HG03066 (cell line): Measurements from ENCODE around the gene DESI1.
"Not testable (repeated sequence)": the region's sequence is repeated elsewhere in the genome, so short reads cannot be mapped to it uniquely, and the experiment has no call there.

ENCODE experiments used
- ATAC-seq: cut with Tn5 transposase; IDR thresholded peaks from one replicate; pipeline ENCODE4 v1.9.1; 2021; ENCODE audit warnings: low read depth; ENCODE audit not compliant: unreplicated experiment

DESI1 gene

DNA sequence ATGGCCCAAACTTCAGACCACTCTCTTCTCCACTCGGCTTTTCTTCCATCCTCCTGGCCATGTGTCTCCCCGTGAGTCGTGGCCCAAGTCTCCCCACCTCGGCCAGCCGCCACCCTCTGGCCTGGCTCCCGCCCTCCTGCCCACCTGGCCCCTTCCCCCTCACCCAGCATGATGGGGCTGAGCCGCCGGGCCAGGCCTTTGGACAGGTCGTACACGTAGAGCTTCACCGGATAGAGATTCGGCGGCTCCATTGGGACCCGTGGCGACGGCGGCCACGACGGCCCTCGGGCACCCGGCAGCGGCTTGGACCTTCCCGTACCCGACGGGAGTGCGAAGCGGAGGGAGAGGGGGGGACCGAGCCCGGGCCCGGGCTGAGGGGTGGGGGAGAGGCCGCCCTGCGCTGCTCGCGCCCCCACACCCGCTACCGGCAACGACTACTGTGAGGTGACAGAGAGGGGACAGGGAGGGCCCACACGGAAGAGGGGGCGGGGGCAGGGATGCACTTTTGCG lies at the start of gene DESI1:
Gene DESI1, minus strand, starts transcription at position 455 of the 510 bp plus-strand sequence. Its CDS starts 204 bp downstream, at position 251.
- ATAC-seq: peak; percentile 17

DNA sequence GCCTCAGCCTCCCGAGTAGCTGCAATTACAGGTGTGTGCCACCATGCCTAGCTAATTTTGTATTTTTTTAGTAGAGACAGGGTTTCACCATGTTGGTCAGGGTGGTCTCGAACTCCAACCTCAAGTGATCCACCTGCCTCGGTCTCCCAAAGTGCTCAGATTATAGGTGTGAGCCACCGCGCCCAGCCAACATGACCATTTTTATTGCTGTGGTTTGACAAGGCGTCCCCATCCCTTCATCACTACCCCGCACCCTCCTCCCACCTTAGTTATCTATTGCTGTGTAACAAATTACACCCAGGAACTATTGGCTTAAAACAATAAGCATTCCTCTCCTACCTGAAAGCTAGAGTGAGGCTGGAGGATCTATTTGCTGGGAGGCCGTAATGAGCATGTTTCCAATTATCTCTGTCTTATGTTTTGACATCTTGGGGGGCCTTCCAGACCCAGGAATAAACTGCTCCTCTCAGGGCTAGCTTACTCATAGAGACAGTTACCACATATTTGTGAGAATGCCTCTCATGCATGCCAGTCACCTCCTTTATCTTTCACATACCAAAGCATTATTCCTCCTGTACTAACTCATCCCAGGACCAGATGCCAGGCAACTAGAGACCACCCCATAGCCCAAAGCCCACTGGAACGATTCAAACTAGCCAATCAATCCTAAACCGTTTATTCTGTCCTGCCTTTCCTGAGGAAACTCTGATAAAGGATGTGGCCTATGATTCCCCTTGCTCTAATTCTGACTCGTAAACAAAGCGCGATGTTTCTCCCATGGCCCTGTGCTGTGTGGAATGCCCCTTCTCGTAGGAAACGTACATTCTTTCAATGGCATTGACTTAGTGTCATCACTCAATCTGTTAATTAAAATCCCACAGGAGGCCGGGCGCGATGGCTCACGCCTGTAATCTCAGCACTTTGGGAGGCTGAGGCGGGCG lies 48.4 kb upstream of the DESI1 start:
- no peak for ATAC-seq

DNA sequence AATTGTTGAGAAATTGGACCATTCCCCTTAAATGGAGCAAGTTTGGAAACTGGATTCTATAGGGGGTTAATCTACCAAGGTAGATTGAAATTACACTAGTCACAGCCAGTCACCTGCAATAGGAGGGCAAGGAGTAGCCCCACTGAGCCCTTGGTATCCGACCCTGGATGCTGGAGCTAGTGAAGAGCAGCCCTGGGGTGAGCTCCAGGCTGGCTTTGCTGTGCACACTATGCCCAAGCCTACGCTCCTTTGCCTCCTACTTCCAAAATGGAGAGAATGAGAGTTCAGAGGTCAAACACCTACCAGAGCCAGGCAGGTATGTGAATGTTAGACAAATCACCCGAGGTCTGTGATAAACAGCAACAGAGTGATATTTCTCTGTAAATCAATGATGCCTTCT lies 44.1 kb upstream of the DESI1 start:
- no peak for ATAC-seq

DNA sequence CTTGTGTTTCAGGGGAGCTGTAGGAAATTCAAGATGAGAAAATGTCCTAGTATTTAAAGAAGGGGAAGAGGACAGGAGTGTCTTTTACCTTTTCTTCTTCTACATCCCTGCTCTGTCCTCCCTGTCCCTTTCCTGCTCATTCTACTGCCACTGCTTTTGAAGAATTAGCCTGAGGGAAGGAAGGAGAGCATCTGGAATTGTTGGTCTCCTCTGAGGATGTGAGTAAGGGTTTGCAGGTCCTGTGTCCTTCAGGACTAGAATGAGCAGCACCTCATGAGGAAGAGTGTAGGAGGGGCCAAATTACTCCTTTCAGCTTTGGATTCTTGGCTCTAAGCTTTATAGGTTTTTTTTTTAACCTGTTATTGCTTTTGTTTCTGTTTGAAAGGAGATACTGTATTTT lies 43.6 kb upstream of the DESI1 start:
- no peak for ATAC-seq

DNA sequence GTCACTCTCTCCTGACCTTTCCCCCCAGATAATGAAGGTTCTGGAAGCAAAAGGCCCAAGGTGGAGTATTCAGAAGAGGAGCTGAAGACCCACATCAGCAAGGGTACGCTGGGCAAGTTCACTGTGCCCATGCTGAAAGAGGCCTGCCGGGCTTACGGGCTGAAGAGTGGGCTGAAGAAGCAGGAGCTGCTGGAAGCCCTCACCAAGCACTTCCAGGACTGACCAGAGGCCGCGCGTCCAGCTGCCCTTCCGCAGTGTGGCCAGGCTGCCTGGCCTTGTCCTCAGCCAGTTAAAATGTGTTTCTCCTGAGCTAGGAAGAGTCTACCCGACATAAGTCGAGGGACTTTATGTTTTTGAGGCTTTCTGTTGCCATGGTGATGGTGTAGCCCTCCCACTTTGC lies 42.8 kb upstream of the DESI1 start:
- ATAC-seq: not testable (repeated sequence)

DNA sequence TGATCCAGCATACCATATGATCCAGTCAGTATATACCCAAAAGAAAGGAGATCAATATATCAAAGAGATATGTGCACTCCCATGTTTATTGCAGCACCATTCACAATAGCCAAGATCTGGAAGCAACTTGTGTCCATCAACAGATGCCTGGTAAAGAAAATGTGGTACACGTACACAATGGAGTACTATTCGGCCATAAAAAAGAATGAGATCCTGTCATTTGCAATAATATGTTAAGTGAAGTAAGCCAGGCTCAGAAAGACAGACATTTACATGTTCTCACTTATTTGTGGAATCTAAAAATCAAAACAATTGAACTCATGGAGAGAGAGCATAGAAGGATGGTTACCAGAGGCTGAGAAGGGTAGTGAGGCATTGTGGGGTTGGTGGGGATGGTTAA lies 40.9 kb upstream of the DESI1 start:
- ATAC-seq: no peak

DNA sequence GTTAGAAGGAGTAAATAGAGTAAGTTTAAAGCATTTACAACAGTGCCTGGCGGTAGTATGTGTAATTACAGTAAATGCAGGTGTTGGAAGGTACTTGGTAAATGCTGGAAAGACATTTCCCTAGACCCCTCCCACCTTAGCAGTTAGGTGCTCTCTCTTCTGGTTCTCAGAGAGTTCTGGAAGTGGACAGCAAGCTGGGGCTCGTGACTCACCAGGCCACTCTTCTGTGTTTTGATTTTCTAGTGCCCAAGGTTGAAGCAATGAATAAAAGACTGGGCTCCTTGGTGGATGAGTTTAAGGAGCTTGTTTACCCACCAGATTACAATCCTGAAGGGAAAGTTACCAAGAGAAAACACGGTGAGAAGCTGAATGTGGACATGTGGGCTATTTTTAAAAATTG lies 40.2 kb upstream of the DESI1 start:
- ATAC-seq: no peak

DNA sequence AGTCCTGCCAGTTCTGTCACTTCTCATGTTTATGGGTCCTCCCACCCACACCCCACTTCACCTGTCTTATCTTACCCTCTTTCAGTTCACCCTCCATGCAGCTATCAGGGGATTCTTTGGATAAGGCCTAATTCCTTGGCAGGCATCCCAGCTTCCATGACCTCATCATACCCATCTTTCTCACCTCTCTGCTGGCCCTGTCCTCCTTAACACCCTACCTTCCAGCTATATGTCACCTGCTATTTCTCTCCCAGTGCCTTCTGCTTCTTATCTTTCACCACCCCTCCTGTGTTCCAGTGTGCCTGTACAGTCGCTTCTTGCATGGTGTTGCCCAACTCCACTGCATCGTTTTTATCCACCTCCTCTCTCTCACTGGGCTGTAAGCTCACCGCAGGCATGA lies 39.6 kb upstream of the DESI1 start:
- ATAC-seq: no peak

DNA sequence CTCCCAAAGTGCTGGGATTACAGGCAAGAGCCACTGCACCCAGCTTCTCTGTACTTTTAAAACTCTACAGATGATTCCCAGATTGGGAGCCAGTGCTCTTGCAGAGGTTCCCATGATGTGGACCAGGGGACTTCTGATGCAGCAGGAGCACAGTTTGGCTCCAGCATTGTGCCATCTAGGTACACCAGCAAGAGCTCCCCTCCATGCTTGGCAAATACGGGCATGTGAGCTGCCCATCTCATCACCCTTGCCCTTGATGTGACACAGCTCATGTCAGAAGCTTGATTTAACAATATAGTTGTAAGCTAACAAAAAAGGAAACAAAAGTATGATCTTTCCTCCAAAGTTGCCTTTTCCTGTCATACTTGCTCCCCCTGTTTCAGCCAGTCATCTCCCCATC lies 39.1 kb upstream of the DESI1 start:
- ATAC-seq: no peak

DNA sequence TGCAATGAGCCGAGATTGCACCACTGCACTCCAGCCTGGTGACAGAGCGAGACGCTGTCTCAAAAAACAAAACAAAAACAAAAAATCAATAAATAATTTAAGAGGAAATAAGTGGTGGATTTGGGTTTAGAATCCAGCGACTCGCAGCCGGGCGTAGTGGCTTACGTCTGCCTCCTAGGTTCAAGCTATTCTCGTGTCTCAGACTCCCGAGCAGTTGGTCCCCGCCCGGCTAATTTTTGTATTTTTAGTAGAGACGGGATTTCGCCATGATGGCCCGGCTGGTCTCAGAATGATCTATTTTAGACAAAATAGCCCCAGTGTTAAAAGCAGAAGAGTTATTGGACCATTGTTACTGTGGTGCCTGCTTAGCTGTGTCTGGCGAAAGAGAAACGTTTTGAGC lies 38.0 kb upstream of the DESI1 start:
- no peak for ATAC-seq

DNA sequence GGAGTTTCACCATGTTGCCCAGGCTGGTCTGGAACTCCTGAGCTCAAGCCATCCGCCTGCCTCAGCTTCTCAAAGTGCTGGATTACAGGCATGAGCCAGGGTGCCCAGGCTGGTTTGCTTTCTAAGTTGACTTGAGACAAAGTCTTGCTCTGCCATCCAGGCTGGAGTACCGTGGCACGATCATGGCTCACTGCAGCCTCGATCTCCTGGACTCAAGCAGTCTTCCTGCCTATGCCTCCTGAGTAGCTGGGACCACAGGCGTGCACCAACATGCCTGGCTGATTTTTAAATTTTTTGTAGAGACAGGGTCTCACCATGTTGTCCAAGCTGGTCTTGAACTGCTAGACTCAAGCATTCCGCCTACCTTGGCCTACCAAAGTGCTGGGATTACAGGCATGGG lies 36.9 kb upstream of the DESI1 start:
- no peak for ATAC-seq

DNA sequence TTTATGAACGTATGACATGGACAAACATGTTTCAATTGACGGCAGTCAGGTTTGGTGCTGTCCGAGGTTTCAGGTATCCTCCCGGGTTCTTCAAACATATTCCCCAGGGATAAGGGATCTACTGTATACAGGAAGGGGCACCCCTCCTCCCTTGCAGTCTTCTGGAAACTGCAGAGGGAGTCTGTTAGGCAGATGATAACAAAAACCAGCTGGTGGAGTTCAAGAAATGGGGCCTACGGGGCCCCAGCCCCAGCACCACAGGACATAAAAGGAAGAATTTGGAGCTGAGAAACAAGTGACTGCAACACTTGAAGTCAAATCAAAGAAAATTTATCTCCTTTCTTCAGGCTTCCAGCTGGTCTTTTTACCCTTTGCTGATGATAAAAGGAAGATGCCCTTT lies 35.7 kb upstream of the DESI1 start:
- no peak for ATAC-seq

DNA sequence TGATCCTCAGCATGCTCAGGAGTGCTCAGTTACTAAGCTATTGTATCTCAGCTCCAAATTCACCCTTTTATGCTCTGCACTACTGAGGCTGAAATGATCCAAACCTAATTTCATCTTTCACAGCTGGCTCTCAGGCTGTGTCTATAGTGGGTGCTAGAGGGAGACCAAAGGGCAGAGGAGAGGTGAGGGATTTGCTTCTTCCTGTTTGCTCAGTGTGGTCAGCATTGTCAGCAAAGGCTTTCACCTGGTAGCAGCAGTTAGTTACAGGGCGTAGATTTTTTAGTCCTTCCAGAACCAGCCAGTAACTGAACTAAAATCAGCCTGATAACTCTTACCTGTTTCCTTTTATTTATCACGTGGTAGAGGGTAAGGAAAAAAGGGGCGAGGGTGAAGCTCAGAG lies 33.5 kb upstream of the DESI1 start:
- ATAC-seq: no peak

DNA sequence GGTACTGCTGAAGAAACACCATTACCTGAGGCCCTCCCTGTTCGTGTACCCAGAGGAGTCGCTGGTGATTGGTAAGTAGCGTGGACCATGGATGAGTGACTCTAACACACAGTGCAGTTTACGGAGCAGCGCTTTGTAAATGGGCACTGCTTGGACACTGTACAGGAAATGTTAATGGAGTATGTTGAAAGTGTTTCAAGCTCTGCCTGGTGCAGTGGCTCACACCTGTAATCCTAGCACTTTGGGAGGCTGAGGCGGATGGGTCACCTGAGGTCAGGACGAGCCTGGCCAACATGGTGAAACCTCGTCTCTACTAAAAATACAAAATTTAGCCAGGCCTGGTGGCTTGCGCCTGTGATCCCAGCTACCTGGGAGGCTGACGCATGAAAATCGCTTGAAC lies 30.0 kb upstream of the DESI1 start:
- no peak for ATAC-seq

DNA sequence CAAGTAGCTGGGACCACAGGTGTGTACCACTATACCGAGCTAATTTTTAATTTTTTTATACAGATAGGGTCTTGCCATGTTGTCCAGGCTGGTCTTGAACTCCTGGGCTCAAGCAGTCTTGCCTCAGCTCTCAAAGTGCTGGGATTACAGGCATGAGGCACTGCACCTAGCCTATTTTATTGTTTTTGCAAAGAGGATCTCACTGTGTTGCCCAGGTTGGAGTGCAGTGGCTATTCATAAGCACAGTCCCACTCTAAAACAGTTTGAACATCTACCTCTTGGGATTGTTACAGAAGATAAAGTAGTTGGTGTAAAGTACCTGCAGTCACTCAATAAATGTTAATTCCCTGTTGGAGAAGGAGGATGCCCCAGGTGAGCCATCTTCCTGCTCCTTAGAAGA lies 29.4 kb upstream of the DESI1 start:
- ATAC-seq: no peak

DNA sequence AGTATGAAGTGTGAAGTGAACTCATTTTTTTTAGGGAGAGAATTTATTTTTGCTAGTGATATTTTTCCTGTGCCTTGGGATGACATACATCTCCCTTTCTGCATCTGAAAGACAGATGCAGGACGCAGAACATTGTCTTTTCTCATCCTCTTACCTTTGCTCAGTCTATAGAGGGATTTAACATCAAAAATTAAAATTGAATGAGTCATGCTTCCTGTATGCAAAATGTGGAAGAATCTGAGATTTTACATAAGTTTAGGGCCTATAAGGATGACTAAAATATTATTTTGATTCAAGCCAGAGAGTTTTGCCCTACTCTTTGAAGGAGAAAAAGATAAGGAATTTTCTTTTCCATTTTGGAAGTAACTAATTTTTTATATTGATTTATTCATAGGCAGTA lies 27.6 kb upstream of the DESI1 start:
- ATAC-seq: no peak

DNA sequence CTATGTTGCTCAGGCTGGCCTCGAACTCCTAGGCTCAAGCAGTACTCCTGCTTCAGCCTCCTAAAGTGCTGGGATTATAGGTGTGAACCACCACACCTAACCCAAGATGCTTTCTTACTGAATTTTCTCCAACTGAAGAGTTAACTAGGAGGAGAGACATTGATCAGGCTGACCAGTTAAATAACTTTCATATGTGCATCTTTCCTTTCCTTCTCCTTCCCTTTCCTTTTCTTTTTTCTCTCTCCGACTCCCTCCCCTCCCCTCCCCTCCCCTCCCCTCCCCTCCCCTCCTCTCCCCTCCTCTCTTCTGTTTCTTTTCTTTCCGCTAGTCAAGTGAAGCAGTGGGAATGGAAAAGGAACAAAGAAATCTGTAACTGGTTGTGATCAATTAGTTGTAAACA lies 26.9 kb upstream of the DESI1 start:
- ATAC-seq: no peak

DNA sequence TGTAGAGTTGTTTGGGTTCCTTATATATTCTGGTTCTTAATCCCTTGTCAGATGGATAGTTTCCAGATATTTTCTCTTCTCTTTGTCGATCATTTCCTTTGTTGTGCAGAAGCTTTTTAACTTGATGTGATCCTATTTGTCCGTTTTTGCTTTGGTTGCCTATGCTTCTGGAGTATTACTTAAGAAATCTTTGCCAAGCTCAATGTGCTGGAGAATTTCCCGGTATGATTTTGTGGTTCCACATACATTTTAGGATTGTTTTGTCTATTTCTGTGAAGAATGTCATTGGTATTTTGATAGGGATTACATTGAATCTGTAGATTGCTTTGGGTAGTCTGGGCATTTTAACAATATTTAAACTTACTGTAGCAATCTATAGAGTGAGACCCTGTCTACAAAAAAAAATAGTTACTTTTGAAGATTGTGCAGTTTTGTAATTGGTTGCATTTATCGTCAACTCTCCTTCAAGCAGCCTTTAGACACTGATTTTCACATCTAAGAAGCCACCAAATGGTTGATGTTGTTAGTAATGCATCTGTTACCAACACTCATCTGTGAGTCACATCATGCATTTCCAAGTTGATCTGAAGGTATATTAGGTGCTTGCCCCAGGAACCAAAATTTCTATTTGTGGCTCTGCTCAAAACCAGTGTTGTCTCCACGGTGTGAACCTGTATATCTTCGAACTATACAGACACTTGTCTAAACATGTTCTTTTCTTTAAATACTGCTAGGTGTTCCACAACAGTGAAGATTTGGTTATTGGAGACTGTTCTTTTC lies 21.7 kb upstream of the DESI1 start:
- no peak for ATAC-seq

DNA sequence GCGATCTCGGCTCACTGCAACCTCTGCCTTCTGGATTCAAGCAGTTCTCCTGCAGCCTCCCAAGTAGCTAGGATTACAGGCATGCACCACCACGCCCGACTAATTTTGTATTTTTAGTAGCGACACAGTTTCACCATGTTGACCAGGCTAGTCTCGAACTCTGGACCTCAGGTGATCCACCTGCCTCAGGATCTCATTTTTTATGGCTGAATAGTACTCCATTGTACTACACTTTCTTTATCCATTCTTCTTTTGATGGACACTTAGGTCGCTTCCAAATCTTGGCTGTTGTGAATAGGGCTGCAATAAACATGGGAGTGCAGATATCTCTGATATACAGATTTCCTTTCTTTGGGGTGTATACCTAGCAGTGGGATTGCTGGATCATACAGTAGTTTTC lies 21.0 kb upstream of the DESI1 start:
- no peak for ATAC-seq

DNA sequence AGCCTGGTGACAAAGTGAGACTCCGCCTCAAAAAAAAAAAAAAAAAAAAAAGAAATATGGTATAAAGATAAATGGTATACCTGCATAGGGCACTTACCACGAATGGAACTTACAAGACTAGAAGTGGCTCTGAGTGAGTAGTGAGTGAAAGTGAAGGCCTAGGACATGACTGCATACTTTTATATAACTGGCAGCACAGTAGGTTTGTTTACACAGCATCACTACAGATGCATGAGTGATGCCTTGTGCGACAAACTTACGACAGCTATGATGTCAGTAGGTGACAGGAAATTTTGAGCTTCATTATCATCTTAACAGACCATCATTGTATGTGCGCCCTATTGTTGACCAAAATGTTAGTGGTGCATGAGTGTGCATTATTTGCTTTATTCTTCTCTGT lies 17.9 kb upstream of the DESI1 start:
- ATAC-seq: no peak

DNA sequence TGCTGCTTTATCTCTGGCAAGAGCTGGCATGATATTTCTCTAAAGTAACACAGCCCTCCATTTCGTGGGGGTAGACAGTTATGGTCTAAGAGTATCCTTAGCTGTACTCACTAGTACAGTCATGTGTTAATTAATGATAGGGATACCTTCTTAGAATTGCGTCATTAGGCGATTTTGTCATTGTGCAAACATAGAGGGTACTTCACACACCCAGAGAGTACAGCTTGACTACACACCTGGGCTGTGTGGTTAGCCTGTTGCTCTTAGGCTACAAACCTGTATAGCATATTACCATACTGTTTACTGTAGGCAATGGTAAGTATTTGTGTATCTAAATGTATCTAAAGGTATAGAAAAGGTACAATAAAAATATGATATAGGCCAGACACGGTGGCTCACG lies 17.3 kb upstream of the DESI1 start:
- ATAC-seq: no peak

DNA sequence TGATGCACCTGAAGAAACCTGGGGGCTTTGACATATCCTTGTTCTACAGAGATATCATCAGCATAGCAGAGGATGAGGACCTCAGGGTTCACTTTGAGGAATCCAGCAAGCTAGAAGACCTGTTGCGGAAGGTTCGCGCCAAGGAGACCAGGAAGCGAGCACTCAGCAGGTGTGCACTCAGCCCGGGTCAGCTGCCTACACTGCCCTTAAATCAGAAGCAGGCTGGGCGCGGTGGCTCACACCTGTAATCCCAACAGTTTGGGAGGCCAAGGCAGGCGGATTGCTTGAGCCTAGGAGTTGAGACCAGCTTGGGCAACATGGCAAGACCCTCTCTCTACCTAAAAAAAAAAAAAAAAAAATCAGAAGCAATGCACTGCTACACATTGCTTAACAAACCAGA lies 16.8 kb upstream of the DESI1 start:
- not testable (repeated sequence) for ATAC-seq
